ENCODE measurements around the gene SHB. TPM values are rescaled to one million over a fixed set of nuclear protein-coding genes. Genes with fewer than 3 reads are reported as not detected.

SHB gene
- total and polyA plus RNA-seq, 2 of the 13 experiments (the other 11 are each of a cell fraction or from before 2014, with no cell fraction given): 19.4 to 20.7 TPM

DNA sequence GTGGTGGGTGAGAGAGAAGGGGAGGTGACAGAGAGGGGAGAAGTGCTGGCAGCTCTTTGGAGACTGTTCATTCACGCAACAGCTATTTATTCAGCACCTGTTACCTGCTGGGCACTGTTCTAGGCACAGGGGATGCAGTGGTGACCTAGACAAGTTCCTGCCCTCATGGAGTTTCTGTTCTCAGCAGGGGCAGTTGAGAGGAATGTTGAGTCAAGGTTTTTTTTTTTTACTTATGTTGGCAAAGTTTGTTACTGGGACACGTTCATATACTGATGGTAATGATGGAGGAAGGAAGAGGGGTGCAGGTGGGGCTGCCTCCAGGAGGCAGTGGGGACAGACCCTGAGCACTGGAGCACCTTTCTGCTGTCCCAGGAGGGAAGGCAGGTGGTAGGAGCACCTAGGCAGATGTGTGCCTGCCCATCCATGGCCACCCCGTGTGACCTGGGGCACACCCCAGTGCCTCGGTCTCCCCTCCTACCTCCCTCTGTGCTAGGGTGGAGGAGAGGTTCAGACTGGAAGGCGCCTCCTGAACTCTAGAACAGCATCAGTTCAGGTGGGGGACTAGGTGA lies 115.7 kb downstream of the SHB start:
- H3K79me2 ChIP-seq (ENCODE audit: insufficient read depth, low read length): no peaks in the 10 kb centered on the region
- no peak overlapping the region for H3K9ac ChIP-seq (ENCODE audit: insufficient read depth, low read depth, low read length)
- POLR2A ChIA-PET: no interaction called here
- no peak for ATAC-seq
- in situ Hi-C loops (cut with HindIII; ENCODE audit: extremely low pct_ligation_motif_present, low pct_unique_long_range_greater_than_20kb): no loop called here
- no peak overlapping the region for H3K4me3 ChIP-seq (replicated peaks in 1 of 3; ENCODE audit: insufficient read depth in 1 of 3, low read depth in 2 of 3, low read length in 3 of 3)
- H3K27me3 ChIP-seq (ENCODE audit: control insufficient read depth in 1 of 2, insufficient read depth in 2 of 2, low read length in 2 of 2): no peaks in the 10 kb centered on the region
- no peak for FAIRE-seq
- peaks cover 34% of the 10 kb centered on the region; the same call in 1 of the 2 replicates for H4K20me1 ChIP-seq (ENCODE audit: insufficient read depth, low read length)
- TF ChIP-seq ATF7-NPFF (CRISPR knock-in tag; IDR thresholded peaks at IDR 0.05; ENCODE audit: low read depth) (no peak), U2AF2 (IDR thresholded peaks at IDR 0.05; ENCODE audit: low read depth, low read length) (no peak), RFX3 (CRISPR knock-in tag; IDR thresholded peaks at IDR 0.05) (no peak), MIER3 (CRISPR knock-in tag; IDR thresholded peaks at IDR 0.05; ENCODE audit: borderline replicate concordance) (no peak), TOE1 (CRISPR knock-in tag; IDR thresholded peaks at IDR 0.05) (no peak)
- TF ChIP-seq, protein P1, sequence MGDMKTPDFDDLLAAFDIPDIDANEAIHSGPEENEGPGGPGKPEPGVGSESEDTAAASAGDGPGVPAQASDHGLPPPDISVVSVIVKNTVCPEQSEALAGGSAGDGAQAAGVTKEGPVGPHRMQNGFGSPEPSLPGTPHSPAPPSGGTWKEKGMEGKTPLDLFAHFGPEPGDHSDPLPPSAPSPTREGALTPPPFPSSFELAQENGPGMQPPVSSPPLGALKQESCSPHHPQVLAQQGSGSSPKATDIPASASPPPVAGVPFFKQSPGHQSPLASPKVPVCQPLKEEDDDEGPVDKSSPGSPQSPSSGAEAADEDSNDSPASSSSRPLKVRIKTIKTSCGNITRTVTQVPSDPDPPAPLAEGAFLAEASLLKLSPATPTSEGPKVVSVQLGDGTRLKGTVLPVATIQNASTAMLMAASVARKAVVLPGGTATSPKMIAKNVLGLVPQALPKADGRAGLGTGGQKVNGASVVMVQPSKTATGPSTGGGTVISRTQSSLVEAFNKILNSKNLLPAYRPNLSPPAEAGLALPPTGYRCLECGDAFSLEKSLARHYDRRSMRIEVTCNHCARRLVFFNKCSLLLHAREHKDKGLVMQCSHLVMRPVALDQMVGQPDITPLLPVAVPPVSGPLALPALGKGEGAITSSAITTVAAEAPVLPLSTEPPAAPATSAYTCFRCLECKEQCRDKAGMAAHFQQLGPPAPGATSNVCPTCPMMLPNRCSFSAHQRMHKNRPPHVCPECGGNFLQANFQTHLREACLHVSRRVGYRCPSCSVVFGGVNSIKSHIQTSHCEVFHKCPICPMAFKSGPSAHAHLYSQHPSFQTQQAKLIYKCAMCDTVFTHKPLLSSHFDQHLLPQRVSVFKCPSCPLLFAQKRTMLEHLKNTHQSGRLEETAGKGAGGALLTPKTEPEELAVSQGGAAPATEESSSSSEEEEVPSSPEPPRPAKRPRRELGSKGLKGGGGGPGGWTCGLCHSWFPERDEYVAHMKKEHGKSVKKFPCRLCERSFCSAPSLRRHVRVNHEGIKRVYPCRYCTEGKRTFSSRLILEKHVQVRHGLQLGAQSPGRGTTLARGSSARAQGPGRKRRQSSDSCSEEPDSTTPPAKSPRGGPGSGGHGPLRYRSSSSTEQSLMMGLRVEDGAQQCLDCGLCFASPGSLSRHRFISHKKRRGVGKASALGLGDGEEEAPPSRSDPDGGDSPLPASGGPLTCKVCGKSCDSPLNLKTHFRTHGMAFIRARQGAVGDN (CRISPR knock-in tag; IDR thresholded peaks at IDR 0.05): no peak
- no peaks in the 10 kb centered on the region for H3K9me3 ChIP-seq (ENCODE audit: low read length)
- H3K27ac ChIP-seq (ENCODE audit: extremely low read length, insufficient read depth, low read length): no peak overlapping the region
- no peak overlapping the region for H2AFZ ChIP-seq (ENCODE audit: low read length)
- intact Hi-C loops (cut with micrococcal nuclease; ENCODE audit: unreplicated experiment): no loop called here
- CTCF ChIA-PET (ENCODE audit: low intra/inter-chr PET ratio, low total read pairs): no interaction called here
- peaks cover 30% of the 10 kb centered on the region for H3K4me1 ChIP-seq (ENCODE audit: insufficient read depth, low read length)
- DNase-seq (ENCODE audit: low spot score): no peak
- H3K36me3 ChIP-seq (replicated peaks in 1 of 2; ENCODE audit: control insufficient read depth in 1 of 2, insufficient read depth in 2 of 2, low read length in 2 of 2): peaks cover 50 to 97% of the 10 kb centered on the region in 2 experiments
- 95% methylated on average over 5 of the region's 5 CpGs for WGBS (ENCODE audit: low lambda C conversion rate)
- no TSS peak for BruUV-seq (replicated peaks)
- no peak overlapping the region for H3K4me2 ChIP-seq (ENCODE audit: low read depth, low read length)

Measured in HepG2 (cell line).